Measurements from ENCODE around the gene NOXA1.

NOXA1 gene

GRCh38 chr9:137474271-137474670 is 51.1 kb downstream of the NOXA1 start:
- H3K27me3 ChIP-seq (replicated peaks), result no peaks in the 10 kb centered on the region
- no peak overlapping the region for H3K27ac ChIP-seq
- in situ Hi-C loops (cut with HindIII; ENCODE audit: low pct_ligation_motif_present, low sequenced_read_pairs), result no loop called here
- no peak for TF ChIP-seq CTCF (IDR thresholded peaks at IDR 0.05; ENCODE audit: low read depth, low read length, missing control alignments)
- no peak for DNase-seq
- H3K4me3 ChIP-seq (ENCODE audit: low read depth, low read length), result no peak overlapping the region
- no peaks in the 10 kb centered on the region for H3K36me3 ChIP-seq (replicated peaks)

GRCh38 chr9:137475666-137476065 is 52.5 kb downstream of the NOXA1 start:
- DNase-seq, result no peak
- Histone ChIP-seq H3K36me3 (replicated peaks) (no peaks in the 10 kb centered on the region), H3K4me3 (ENCODE audit: low read depth, low read length) (no peak overlapping the region), H3K27ac (no peak overlapping the region), H3K27me3 (replicated peaks) (no peaks in the 10 kb centered on the region)
- in situ Hi-C loops (cut with HindIII; ENCODE audit: low pct_ligation_motif_present, low sequenced_read_pairs), result no loop called here
- TF ChIP-seq CTCF (IDR thresholded peaks at IDR 0.05; ENCODE audit: low read depth, low read length, missing control alignments), result no peak

GRCh38 chr9:137476856-137477255 is 53.7 kb downstream of the NOXA1 start:
- no peaks in the 10 kb centered on the region for H3K27me3 ChIP-seq (replicated peaks)
- no peak for TF ChIP-seq CTCF (IDR thresholded peaks at IDR 0.05; ENCODE audit: low read depth, low read length, missing control alignments)
- H3K27ac ChIP-seq, result no peak overlapping the region
- no peak overlapping the region for H3K4me3 ChIP-seq (ENCODE audit: low read depth, low read length)
- in situ Hi-C loops (cut with HindIII; ENCODE audit: low pct_ligation_motif_present, low sequenced_read_pairs), result no loop called here
- no peaks in the 10 kb centered on the region for H3K36me3 ChIP-seq (replicated peaks)
- DNase-seq, result no peak

GRCh38 chr9:137477778-137478612 is 54.8 kb downstream of the NOXA1 start:
- H3K36me3 ChIP-seq (replicated peaks), result no peaks in the 10 kb centered on the region
- no peak for DNase-seq
- no peak for TF ChIP-seq CTCF (IDR thresholded peaks at IDR 0.05; ENCODE audit: low read depth, low read length, missing control alignments)
- in situ Hi-C loops (cut with HindIII; ENCODE audit: low pct_ligation_motif_present, low sequenced_read_pairs), result no loop called here
- no peak overlapping the region for H3K4me3 ChIP-seq (ENCODE audit: low read depth, low read length)
- H3K27me3 ChIP-seq (replicated peaks), result no peaks in the 10 kb centered on the region
- no peak overlapping the region for H3K27ac ChIP-seq

- Histone ChIP-seq H3K27me3 (replicated peaks) (no peaks in the 10 kb centered on the region), H3K27ac (no peak overlapping the region), H3K4me3 (ENCODE audit: low read depth, low read length) (no peak overlapping the region), H3K36me3 (replicated peaks) (no peaks in the 10 kb centered on the region)
- no peak for TF ChIP-seq CTCF (IDR thresholded peaks at IDR 0.05; ENCODE audit: low read depth, low read length, missing control alignments)
- DNase-seq, result no peak
- in situ Hi-C loops (cut with HindIII; ENCODE audit: low pct_ligation_motif_present, low sequenced_read_pairs), result no loop called here
These were observed 55.4 kb downstream of the NOXA1 start for GRCh38 chr9:137478613-137478961.

Measured in brain microvascular endothelial cell (primary cell).